MM.1S (cell line): ENCODE measurements around the gene MORC3.

Experiments used
- DNase-seq: peaks from one replicate; pipeline ENCODE4 v3.0.0-alpha.2; 2015
- H2AFZ ChIP-seq: fragments of 300-600 bp; sonication (generic); 2 replicates; pipeline ENCODE4 v1.6.0; 2016; ENCODE audit warnings: antibody characterized with exemption, low read length
- H3F3A ChIP-seq: fragments of 300-600 bp; sonication (generic); 2 replicates; pipeline ENCODE4 v1.6.1; 2016; ENCODE audit warnings: mild to moderate bottlenecking, antibody characterized with exemption, low read length, moderate library complexity, mixed read lengths; ENCODE audit not compliant: insufficient read depth
- H3K27ac ChIP-seq: fragments of 300-600 bp; sonication (generic); 2 replicates; pipeline ENCODE4 v1.5.1; 2016; ENCODE audit warnings: mild to moderate bottlenecking, low read length
- H3K27me3 ChIP-seq: fragments of 300-600 bp; sonication (generic); replicated peaks from 2 replicates; pipeline ENCODE4 v1.6.0; 2016; ENCODE audit warnings: low read length; ENCODE audit not compliant: insufficient read depth
- H3K36me3 ChIP-seq: fragments of 300-600 bp; sonication (generic); replicated peaks from 2 replicates; pipeline ENCODE4 v1.6.1; 2016; ENCODE audit warnings: mild to moderate bottlenecking, low read length, mixed read lengths; ENCODE audit not compliant: insufficient read depth
- H3K4me1 ChIP-seq: fragments of 300-600 bp; sonication (generic); 2 replicates; pipeline ENCODE4 v1.6.1; 2016; ENCODE audit warnings: low read length, mixed read lengths
- H3K4me2 ChIP-seq: fragments of 300-600 bp; sonication (generic); 2 replicates; pipeline ENCODE4 v1.6.0; 2016; ENCODE audit warnings: low read depth, low read length
- H3K4me3 ChIP-seq: fragments of 300-600 bp; sonication (generic); 2 replicates; pipeline ENCODE4 v1.5.1; 2016; ENCODE audit warnings: low read length, mixed read lengths
- H3K79me2 ChIP-seq: fragments of 300-600 bp; sonication (generic); 2 replicates; pipeline ENCODE4 v1.6.1; 2016; ENCODE audit warnings: mixed run types, low read length, mixed read lengths
- H3K9ac ChIP-seq: fragments of 300-600 bp; sonication (generic); 2 replicates; pipeline ENCODE4 v1.6.1; 2016; ENCODE audit warnings: low read length, mixed read lengths
- H3K9me2 ChIP-seq: fragments of 300-600 bp; sonication (generic); replicated peaks from 2 replicates; pipeline ENCODE4 v1.6.1; 2016; ENCODE audit warnings: mild to moderate bottlenecking, low read length, mixed read lengths; ENCODE audit not compliant: insufficient read depth
- H3K9me3 ChIP-seq: fragments of 300-600 bp; sonication (generic); replicated peaks from 2 replicates; pipeline ENCODE4 v1.6.1; 2016; ENCODE audit warnings: mild to moderate bottlenecking, low read length, mixed read lengths; ENCODE audit not compliant: insufficient read depth
- H4K20me1 ChIP-seq: fragments of 300-600 bp; sonication (generic); 2 replicates; pipeline ENCODE4 v1.6.1; 2016; ENCODE audit warnings: mild to moderate bottlenecking, low read length, moderate library complexity, mixed read lengths; ENCODE audit not compliant: insufficient read depth
- CTCF ChIP-seq: fragments of 300-600 bp; sonication (generic); IDR thresholded peaks from 2 replicates; pipeline ENCODE4 v1.5.1; 2016; ENCODE audit warnings: antibody characterized with exemption, low read length, mixed read lengths
- EZH2 ChIP-seq: fragments of 300-600 bp; sonication (generic); optimal IDR thresholded peaks from 2 replicates; pipeline ENCODE3; 2017; ENCODE audit warnings: low read depth, mild to moderate bottlenecking, antibody characterized with exemption, low read length, mixed read lengths
- EZH2phosphoT487 ChIP-seq: fragments of 300-600 bp; sonication (generic); IDR thresholded peaks from 2 replicates; pipeline ENCODE4 v1.6.1; 2018; ENCODE audit warnings: antibody characterized with exemption, low read length

MORC3 gene

GRCh38 chr21:36408568-36408967, 88.6 kb downstream of the MORC3 start:
- Histone ChIP-seq H3K9ac (no peak overlapping the region), H2AFZ (no peak overlapping the region), H3K4me3 (no peak overlapping the region), H3K27me3 (no peaks in the 10 kb centered on the region), H3K79me2 (no peaks in the 10 kb centered on the region), H4K20me1 (no peaks in the 10 kb centered on the region), H3K36me3 (no peaks in the 10 kb centered on the region; the same call in 1 of the 2 replicates), H3K9me2 (no peaks in the 10 kb centered on the region), H3F3A (no peaks in the 10 kb centered on the region), H3K4me2 (no peak overlapping the region), H3K9me3 (no peaks in the 10 kb centered on the region), H3K4me1 (no peaks in the 10 kb centered on the region), H3K27ac (no peak overlapping the region)
- no peak for TF ChIP-seq EZH2
- TF ChIP-seq EZH2phosphoT487: no peak
- TF ChIP-seq CTCF: no peak
- no peak for DNase-seq

- Histone ChIP-seq H3K79me2 (no peaks in the 10 kb centered on the region), H3K9me3 (no peaks in the 10 kb centered on the region), H3K27ac (no peak overlapping the region), H3K4me3 (no peak overlapping the region), H3K4me1 (no peaks in the 10 kb centered on the region), H3K27me3 (no peaks in the 10 kb centered on the region), H4K20me1 (no peaks in the 10 kb centered on the region), H3K36me3 (no peaks in the 10 kb centered on the region; the same call in 1 of the 2 replicates), H3F3A (no peaks in the 10 kb centered on the region), H2AFZ (no peak overlapping the region), H3K4me2 (no peak overlapping the region), H3K9me2 (no peaks in the 10 kb centered on the region), H3K9ac (no peak overlapping the region)
- TF ChIP-seq EZH2phosphoT487 (no peak), CTCF (no peak), EZH2 (no peak)
- no peak for DNase-seq
Observed at GRCh38 chr21:36411301-36411700, 91.3 kb downstream of the MORC3 start.

- Histone ChIP-seq H3K4me1 (no peaks in the 10 kb centered on the region), H3K27me3 (no peaks in the 10 kb centered on the region), H3K4me3 (no peak overlapping the region), H3K36me3 (no peaks in the 10 kb centered on the region; the same call in 1 of the 2 replicates), H3K4me2 (no peak overlapping the region), H3K27ac (no peak overlapping the region), H3K9ac (no peak overlapping the region), H3F3A (no peaks in the 10 kb centered on the region), H3K79me2 (no peaks in the 10 kb centered on the region), H2AFZ (no peak overlapping the region), H3K9me2 (no peaks in the 10 kb centered on the region), H4K20me1 (no peaks in the 10 kb centered on the region), H3K9me3 (no peaks in the 10 kb centered on the region)
- TF ChIP-seq EZH2: no peak
- TF ChIP-seq EZH2phosphoT487: no peak
- no peak for TF ChIP-seq CTCF
- DNase-seq: no peak
Observed at GRCh38 chr21:36412916-36413315, 92.9 kb downstream of the MORC3 start.
